ENCODE results near the gene LDLRAD3.

The LDLRAD3 gene

DNA sequence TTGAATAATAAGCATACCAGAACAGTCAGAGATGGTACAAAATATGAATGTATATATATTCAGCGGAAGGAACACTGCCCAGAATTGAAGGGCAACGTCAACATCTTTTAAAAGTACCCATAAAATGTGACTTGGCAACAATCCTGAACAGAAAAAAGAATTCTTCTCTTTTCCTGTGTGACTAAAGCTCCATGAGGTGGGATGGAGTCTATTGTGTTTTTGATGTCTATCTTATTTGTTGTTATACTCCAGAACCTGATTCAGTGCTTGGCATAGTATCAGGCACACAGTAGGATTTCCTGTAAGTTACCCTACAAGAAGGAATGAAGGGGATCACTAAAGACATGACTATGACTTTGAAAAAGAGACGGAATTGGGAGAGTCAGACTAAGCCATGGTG, 10.3 kb downstream of the LDLRAD3 start:
- in situ Hi-C loops (cut with MboI; ENCODE audit: low sequenced_read_pairs) = no loop called here

DNA sequence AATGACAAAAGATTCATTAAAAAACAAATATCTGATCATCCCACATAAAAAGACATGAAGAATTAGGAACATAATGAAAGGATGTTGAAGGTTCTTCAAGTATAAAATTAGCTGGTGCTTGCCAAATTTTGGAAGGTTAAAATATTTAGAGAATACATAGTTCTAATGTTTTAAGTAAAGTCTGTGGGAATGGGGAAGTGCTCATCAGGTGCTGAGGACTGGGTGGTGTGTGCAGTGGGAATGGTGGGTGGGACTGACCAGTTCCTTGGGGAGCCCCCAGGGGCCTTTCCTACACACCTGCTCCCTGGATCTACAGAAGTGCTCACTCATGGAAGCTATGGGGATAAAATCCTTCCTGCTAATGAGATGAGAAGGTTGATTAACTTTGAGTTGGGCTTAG, 11.8 kb downstream of the LDLRAD3 start:
- in situ Hi-C loops (cut with MboI; ENCODE audit: low sequenced_read_pairs) = no loop called here

DNA sequence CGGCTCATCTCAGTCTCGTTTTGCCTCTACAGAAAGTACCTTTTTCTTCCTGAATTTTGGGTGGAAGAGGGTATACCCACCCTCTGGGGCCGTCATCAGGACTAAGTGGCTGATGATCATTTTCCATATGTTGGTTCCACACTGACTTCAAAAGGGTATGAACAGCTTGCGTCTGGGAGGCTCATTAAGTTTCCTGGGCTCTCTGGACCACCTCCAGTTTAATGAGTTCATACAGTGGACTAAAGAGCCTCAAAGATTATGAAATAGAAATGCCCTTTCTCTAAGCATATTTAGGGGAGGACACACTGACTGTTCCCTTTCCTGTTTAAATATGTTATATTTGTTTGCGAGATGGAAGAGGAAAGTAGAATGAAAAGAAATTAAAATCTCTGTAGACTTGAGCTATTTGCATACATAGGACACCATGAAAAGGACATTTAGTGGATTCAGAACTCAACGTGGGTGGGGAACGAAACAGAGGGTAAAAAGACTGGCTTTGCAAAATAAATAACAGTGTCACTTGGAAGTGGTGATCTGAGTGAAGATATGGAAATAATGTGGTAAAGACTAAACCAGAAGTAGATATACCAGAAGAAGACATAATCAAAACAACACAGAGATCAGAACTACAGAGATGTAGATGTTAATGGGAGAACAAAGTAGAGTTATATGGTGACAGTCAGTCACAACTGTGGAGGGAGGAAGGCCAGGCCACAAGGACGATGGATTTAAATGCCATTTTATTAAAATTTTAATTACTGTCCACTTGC, 18.7 kb downstream of the LDLRAD3 start:
- in situ Hi-C loops (cut with MboI; ENCODE audit: low sequenced_read_pairs) = no loop called here

DNA sequence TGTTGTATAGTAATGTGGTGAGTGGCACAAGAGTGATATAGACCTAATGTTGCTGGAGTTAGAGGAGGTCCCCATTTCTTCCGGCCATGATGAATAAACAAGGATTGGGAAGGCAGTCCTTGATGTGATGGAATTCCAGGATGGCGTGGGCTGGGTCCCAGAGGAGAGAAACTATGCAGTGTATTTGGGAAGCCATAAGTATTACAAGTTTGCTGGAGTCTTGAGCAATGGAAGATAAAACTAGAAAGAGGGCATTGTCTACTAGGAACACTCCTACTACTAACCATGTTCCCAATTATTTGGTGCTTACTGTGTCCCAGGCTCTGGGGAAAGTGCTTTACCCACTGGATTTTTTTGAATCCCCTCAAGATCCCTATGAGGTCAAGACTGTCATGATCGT, 20.0 kb downstream of the LDLRAD3 start:
- in situ Hi-C loops (cut with MboI; ENCODE audit: low sequenced_read_pairs) = no loop called here

DNA sequence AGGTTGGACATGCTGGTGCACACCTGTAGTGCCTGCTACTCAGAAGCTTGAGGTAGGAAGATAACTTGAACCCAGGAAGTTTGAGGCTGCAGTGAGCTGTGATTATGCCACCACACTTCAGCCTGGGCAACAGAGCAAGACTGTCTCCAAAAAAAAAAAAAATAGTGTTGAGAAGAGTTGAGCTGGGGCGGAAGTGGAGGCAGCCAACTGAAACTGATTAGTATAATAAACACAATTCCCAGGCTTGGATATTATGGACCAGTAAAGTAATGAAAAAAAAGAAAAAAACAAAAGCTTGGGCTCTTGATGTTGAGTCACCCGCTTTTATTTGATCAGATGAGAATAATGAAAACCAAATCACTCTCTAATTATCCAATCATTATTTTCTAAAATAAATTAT, 21.0 kb downstream of the LDLRAD3 start:
- in situ Hi-C loops (cut with MboI; ENCODE audit: low sequenced_read_pairs) = no loop called here

DNA sequence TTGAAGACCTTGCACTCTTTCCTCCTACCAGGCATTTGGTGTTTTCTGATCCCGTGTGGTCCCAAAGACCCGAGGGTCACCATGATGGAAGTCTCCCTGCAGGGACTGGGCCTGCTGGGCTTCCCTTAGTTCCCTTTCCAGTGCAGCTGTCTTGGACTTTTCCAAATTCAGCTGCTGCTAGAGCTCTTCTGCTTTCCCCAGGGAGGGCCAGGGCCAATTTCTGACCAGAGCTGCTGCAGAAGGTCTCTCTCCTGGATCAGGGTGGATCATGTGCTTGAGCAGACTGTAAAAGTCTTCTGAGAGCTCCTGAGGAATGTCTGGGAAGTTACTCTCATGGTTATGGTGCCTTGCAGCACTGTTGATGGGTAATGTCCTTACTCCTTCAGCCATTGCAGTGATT, 23.2 kb downstream of the LDLRAD3 start:
- in situ Hi-C loops (cut with MboI; ENCODE audit: low sequenced_read_pairs) = no loop called here

DNA sequence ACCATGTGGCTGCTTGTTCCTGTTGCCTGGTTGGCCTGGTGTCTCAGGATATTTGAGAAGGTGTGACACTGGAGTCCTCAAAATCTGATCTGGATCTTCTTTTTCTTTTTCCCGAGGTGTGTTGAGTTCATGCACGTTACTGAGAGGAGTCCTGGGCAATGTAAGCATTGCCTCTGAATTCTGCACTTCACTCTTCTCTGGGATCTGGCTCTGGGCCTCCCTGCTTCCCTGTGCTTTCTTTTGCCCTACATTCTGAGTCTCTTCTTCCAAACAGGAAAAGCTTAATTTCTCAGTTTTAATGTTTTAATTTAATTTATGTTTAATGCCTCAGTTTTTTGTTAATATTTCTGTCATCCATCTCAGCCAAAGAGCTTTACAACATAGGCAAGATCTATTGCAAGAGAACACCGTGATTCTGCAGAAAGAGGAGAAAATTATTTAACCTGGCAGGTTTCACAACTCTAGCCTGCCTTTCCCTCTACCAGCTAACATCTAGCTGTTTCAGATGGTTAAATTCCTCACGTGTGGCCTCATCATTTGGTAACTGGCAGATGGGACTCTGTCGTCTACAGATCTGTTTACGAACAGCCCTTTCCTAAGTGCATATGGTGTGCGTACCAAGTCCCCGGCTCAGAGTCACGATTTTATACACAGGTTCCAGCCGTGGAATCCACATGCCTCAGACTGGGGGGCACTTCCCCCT, 24.7 kb downstream of the LDLRAD3 start:
- in situ Hi-C loops (cut with MboI; ENCODE audit: low sequenced_read_pairs) = no loop called here

DNA sequence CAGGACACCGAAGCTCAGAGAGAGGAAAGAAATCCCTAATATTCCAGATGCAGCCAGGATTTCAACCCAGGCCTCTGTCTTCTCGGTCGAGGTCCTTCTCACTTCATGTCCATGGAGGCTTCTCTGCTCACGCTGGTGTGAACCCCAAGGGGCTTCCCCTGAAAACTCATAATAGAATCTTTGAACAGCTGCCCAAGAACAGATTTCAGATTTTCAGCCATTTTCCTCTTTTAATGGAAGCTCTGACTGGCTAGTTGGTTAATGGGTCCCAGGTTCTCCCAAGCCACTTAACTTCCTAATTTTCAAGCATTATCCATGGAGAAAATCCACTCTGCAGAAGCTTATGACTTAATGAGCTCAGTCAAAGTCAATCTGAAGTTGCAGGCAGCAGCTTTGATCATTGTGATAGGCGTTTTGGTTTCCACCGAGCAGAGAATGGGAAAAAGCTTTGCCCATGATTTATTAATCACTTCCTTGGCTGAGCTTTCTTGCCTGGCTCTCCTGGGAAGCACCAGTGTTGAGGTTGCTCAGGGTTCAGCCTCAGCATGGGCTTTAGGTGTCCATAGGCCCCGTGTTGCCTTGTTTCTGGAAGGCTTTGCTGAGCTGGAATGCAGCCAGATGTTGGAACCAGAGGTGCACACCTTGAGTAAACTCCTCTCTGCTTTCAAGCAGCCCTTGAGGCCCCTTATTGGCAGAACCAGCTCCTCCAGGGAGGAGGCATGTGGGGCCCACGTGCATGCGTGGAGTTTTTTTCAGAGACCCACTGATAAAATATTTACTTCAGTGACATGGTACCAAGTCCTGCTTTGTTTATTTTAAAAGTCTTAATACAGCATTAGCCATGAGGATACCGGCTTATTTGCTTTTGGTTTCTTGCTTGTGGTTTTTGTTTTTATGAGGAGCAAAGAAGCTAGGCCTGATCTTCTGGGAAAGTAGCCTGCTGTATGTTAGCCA, 25.5 kb downstream of the LDLRAD3 start:
- in situ Hi-C loops (cut with MboI; ENCODE audit: low sequenced_read_pairs) = no loop called here

DNA sequence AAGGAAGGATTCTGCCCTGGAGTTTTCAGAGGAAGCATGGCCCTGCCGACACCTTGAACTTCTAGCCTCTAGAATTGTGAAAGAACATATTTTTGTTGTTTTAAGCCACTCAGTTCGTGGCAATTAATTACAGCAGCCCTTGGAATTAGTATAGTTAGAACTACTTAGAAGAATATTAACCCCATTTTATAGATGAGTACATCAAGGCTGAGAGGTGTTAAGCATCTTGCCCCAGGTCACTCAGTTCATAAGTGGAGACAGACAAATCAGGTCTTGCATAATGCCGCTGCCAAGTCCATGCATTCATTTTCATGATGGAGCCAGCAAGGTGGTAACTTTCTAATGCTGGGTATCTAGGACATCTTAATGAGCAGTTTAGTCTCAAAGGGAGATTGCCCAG, 26.6 kb downstream of the LDLRAD3 start:
- in situ Hi-C loops (cut with MboI; ENCODE audit: low sequenced_read_pairs) = no loop called here

DNA sequence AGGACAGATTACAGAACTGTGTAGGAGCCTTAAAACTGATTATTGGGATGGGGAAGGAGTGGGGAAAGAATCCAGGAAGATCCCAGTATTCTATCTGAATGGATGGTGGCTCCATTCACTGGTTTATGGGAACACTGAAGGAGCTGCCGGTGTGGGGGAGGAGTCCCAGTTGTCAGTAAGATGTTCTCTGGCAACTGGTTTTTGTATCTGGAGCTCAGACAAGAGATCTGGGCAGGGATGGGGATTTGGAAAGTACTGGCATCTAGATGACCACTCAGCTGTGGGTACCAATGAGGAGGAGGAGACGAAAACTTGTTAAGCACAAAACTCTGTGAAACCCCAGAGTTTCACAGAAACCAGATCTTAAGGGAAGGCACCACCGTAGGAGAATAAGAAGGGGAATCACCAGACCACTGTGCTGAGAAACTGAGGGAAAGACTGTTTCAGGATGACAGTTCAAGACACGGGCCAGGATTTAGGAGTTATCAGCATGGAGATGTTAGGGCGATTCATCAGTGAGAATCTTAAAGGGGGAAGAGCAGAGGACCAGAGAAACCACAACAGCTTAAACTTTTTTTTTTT, 28.1 kb downstream of the LDLRAD3 start:
- in situ Hi-C loops (cut with MboI; ENCODE audit: low sequenced_read_pairs) = no loop called here

DNA sequence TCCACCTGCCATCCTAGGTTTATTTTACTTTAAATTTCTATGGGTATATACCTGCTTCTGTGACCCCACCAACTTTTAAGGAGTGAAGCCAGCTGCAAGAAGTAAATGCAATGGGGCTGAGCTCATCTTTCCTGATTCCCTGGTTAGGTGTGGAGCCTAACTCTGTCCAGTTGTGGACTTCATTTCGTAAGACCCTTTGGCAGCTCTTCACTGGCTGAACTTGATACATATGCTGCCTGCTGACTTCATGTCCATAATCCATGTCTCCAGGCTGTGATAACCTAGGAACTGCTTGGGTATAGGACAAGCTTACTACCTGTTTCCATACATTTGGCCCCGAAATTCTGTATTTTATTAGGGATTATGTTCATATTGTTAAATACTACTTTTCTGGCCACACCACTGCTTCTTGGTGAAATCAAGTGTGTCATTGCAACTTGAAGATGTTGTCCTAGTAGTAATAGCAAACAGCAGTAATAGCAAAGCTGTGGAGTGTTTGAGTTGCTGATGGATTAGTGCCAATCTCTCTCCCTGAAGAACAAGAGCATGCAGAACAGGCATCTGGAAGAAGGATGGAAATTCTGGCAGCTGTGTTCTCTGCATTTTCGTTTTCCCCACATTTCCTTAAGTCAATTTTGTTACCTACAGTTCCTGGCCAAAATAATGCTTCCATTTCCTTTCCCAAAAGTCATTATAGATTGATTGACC, 31.2 kb downstream of the LDLRAD3 start:
- in situ Hi-C loops (cut with MboI; ENCODE audit: low sequenced_read_pairs) = no loop called here

DNA sequence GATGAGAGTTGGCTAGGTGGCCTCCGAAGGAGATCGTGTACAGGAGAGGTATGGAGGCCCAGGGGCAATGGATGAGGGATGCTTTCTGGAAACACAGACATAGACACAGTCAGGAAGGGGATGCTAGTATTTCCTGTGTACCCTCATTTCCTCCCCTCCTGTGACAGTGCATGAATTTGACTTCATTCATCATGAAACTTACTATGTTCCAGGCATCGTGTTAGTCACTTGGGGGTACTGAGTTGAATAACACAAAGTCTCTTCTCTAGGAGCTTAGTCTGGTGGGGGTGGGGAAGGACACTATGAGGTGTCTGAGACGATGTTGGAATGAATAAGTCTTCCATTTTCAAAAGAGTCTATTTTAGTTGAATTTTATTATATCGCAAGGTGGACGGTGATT, 32.6 kb downstream of the LDLRAD3 start:
- in situ Hi-C loops (cut with MboI; ENCODE audit: low sequenced_read_pairs) = no loop called here

DNA sequence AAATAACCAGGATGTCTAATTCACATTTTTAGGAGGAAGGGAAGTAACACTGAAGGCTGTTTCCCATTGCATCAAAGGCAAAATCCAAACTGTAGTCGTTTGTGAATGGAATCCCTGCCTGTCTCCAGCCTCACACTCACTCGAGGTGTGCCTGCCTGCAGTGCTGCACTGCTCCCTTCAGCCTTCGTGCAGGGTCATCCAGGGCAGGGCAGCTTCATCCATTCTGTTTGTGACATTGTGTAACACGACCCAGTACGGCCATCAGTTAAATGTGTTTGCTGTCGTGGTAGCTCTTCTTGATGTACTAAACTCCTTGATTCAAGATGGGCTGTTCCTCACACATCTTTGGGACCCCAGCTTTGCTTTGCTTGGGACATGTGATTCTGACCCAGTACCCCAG, 34.3 kb downstream of the LDLRAD3 start:
- in situ Hi-C loops (cut with MboI; ENCODE audit: low sequenced_read_pairs) = no loop called here

DNA sequence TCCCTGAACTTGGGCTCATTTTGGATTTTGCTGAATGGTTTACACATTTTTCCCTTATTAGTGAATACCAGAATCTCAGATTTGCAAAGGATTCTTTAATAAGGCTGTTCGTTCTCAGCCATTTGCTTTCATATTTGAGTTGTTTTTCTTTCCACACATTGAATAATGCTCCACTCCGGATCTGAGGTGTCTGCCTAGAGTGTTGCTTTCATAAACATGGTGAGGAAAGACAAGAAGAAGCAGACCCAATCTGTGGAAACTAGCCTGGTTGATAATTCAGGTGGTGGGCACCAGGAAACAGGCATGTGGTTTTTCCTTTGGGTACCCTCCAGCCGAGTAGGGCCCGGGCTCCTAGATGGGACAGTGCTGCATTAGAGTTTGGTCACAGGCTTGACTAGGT, 35.0 kb downstream of the LDLRAD3 start:
- in situ Hi-C loops (cut with MboI; ENCODE audit: low sequenced_read_pairs) = no loop called here

DNA sequence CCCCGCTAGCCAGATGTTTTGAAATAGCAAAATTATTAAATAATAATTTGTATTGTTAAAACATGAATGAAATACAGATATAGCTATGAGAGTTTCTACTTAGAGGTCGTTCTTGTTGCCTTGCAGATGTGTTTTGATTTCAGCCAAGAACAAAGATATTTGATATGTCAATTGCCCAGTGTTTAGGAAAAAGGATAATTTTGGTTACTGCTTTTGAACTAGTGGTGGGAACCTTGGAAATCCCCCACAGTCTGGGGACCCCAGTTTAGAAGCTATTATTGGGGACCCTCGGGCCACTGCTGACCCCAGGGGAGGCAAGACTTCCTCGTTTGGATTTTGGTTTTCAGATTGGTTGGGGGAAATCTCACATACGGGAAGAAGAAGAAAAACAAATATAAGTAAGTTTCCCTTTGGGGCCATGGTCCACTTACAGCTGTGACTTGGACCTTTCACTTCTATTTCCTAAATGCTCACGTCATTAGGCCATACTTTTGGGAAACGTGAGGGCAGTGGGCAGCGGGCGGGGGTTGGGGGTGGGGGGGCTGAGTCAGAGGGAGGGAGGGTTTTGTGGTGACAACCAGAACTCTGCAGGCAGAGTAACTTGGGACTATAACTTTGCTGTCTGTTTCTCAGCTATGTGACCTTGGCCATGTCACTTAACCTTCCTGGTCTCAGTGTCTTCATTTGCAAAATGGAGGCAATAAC, 37.0 kb downstream of the LDLRAD3 start:
- in situ Hi-C loops (cut with MboI; ENCODE audit: low sequenced_read_pairs) = no loop called here

DNA sequence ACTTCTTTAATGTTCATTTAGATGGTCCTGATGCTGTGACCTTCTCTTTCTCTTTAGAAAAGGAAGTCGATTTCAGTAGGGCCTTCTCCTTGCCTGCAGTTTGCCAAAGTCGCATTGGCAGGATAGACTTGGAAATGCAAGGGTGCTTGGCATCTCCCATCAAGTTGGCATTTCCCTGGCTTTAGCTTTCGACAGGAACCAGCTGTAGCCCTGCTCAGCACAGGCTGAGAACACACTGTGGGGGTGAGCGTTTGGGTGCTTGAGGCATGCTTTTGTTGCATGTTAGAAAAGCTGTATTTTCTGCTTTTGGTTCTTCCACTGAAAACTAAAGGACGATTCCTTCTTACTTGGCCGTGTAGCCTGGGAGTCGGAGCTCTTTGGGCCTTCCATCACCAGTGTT, 37.7 kb downstream of the LDLRAD3 start:
- in situ Hi-C loops (cut with MboI; ENCODE audit: low sequenced_read_pairs) = no loop called here

DNA sequence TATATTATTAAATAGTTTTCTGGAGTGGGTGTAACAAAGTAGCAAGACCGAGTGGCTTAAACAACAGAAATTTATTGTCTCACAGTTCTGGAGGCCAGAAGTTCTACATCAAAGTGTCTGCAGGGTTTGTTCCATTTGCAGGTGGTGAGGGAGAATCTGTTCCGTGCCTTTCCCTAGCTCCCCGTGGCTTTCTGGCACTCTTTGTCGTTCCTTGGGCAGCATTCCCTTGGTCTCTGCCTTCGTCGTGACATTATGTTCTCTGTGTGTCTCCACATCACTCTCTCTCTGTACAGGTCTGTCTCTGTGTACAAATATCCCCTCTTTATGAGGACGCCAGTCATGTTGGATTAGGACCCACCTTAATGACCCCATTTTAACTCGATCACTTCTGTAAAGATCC, 38.2 kb downstream of the LDLRAD3 start:
- in situ Hi-C loops (cut with MboI; ENCODE audit: low sequenced_read_pairs) = no loop called here

DNA sequence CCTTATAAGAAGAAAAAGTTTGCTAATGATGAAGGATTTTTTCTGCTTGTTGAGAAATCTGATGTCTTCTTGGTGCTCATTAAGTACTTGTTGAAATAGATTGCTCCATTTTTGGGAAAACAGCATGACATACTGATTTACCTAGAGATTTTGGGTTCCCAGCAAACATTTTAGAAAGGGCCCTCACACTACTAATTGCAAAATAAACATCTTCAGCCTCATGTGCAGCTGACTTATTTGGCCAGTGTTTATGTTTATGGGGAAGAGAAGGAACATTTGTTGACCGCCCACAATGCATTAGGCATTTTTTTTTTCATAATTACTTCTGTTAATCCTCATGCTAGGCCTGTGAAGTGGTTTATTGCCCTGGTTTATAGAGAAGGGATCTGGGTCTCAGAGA, 40.1 kb downstream of the LDLRAD3 start:
- in situ Hi-C loops (cut with MboI; ENCODE audit: low sequenced_read_pairs) = no loop called here

DNA sequence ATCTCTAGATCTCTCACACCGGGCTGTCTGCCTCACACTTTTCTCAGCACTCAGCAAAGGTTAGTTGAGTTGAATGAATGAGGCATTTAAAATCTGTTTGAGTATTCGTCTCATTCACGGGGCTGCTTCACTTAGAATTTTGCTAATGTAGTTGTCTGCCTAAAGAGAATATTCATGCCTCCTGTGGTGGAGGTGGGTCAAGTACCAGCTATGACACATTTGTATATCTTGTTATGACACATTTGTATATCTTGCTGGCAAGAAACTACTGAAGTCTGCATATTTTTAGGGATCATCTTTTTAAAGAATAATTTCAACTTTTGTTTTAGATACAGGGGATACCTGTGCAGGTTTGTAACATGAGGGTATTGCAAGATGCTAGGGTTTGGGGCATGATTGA, 43.1 kb downstream of the LDLRAD3 start:
- in situ Hi-C loops (cut with MboI; ENCODE audit: low sequenced_read_pairs) = no loop called here

DNA sequence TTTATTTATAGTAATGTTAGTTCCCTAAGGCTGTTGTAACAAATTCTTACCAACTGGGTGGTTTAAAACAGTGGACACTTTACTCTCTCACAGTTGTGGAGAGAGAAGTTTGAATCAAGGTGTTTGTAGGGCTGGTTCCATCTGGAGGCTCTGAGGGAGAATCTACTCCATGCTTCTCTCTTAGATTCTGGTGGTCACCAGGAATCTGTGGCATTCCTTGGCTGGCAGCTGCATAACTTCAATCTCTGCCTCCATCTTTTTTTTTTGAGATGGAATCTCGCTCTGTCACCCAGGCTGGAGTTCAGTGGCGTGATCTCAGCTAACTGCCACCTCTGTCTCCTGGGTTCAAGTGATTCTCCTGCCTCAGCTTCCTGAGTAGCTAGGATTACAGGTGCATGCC, 46.3 kb downstream of the LDLRAD3 start:
- in situ Hi-C loops (cut with MboI; ENCODE audit: low sequenced_read_pairs) = no loop called here
